IPS-NIHi11 (cell line): ENCODE results near the gene CDK5RAP2.
"Not testable (repeated sequence)": the region's sequence is repeated elsewhere in the genome, so short reads cannot be mapped to it uniquely, and the experiment has no call there.

Experiments used
- DNase-seq: peaks from one replicate; pipeline ENCODE4 v3.0.0; 2012; ENCODE audit warnings: mixed read lengths, low spot score

CDK5RAP2 gene

DNA sequence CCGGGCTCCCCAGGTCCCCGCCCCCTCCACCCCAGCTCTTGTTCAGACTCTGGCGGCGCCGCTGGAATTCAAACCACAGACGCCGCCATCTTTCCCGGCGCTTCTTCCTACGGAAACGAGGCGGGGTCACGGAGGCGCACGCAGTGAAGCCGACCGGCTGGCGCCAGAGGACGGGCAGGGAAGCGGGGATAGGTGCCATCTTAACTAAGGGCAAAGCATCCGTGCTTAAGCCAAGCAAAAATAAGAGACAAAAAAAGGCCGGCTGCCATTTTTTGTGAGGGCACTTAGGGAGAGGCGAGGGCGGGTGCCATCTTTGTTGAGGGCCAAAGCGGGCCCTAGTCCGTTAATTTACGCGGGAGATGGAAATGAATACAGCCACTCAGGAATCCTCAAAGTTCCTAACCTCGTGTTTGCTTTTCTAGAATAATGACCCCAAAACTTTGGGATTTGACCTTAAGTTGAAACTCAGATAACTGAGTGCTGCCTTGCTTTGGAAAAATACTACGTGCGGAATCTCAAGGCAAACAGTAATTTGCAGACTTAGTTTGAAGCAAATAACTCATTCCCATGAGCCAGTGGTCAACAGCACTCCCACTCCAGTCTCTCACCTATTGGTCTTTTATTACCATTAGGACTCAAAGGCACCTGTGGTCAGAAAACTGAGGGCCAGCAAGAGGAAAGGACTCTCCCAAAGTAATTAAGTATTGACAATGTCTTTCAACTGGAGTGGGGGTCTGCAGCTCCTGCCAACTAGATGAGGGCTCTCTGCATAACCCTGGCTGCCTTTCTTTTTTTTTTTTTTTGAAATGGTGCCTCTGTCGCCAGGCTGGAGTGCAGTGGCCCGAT, at the start of gene CDK5RAP2:
CDK5RAP2 (minus strand) TSS at position 117 of the 846 bp plus-strand sequence. CDS start 189 bp downstream, outside the sequence.
- DNase-seq: peak; percentile 97

DNA sequence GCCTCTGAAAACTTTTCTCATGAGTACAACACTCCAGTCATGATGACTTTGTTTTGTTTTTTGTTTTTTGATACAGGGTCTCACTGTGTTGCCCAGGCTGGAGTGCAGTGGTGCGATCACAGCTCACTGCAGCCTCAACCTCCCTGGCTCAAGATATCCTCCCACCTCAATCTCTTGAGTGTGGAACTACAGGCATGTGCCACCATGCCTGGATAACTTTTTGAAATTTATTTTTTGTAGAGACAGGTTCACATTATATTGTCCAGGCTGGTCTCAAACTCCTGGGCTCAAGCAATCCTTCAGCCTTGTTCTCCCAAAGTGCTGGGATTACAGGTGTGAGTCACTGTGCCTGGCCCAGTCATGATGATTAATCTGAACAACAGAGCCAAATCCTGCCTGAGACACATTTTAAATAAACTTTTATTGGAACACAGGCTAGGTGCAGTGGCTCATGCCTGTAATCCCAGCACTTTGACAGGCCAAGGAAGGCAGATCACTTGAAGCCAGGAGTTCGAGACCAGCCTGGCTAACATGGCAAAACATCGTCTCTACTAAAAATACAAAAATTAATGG, 49.0 kb upstream of the CDK5RAP2 start:
- not testable (repeated sequence) for DNase-seq

DNA sequence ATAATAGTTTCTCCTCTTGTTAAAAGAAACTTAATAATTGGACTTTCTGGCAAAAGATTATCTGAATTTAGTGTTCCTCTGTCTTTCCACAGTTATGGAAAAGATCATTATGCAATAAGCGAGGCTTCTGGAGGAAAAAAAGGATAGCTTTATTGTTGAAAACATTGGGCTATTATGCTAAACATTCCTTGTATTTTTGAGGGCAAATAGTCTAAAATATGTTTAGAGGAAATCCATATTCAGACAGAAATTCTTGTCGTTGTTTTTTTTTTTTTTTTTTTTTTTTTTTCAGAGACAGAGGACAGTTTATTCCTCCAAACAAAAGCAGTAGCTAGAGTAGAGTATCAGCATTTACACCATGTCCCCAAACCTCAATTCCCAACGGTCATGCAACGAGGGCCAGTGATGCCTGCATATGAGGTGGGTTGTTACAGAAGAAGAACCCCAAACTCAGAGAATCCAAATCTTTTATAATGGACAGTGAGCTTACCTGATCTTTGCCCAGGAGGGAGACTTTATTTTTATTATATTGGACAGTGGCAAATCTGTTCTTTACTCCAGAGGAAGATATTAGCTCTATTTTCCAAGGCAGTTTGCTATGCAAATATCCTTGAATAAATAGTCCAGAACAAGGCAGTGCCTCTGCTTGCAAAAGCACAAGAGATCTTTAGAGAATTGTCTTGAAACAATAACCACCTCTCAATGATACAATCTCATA, 48.4 kb upstream of the CDK5RAP2 start:
- DNase-seq: no peak

DNA sequence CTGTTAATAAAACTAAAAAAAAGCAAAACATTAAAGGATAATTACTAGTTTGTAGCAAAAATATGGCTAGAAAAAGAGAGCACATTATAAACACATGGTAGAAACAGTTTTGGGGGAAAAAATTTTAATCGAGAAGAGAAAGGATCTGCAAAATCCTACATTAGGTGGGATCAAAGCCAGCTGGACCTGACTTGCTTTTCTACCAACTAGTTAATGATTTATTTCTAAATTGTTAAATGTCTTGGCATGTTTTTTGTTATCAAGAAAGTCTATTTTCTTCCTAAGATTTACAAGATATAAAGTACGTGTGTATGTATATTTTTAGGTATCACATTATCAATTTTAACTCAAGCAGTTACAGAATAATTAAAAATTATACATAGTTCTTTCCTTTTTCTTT, 47.1 kb upstream of the CDK5RAP2 start:
- no peak for DNase-seq

DNA sequence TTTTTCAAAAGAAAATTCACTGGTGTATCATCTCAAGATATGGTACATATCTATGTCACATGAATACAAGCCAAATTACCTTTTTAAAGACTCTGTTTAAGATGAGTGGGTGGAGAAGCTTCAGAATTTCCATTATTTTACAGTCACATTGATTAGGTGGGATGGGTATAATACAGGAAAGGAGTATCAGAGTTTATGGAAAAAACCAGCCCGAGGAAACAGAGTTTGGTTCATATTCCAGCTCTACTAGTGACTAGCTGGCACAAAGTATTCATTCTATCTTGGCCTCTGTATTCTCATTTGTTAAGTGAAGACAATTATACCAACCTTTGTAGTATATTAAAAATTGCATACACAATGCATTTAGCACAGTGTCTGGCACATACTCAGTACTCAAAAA, 46.5 kb upstream of the CDK5RAP2 start:
- no peak for DNase-seq

DNA sequence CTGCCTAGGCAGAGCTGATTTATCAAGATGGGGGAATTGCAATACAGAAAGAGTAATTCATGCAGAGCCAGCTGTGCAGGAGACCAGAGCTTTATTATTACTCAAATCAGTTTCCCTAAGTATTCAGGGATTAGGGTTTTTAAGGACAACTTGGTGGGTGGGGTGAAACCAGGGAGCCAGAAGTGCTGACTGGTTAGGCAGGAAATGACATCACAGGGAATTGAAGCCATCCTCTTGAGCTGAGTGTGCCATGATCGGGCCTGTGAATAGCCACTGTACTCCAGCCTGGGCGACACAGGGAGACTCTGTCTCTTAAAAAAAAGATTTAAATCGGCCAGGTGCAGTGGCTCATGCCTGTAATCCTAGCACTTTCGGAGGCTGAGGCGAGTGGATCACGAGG, 45.3 kb upstream of the CDK5RAP2 start:
- DNase-seq: no peak

DNA sequence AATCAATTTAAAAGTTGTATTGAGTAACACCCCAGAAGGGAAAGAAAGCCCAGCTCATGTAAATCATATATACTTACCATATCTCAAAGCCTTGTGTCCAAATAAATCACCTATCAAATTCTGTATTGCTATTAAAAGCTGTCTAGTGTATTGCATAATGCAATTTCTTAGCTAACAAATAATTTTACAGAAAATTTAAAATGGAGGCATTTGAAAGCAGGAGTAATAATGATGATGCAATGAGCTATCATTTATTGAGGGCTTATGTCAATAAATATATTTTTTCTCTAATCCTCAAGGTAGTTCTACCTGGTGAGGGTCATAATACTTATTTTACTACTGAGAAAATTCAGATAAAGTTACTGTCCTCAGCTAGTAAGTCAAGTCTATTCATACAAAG, 42.8 kb upstream of the CDK5RAP2 start:
- DNase-seq: no peak

DNA sequence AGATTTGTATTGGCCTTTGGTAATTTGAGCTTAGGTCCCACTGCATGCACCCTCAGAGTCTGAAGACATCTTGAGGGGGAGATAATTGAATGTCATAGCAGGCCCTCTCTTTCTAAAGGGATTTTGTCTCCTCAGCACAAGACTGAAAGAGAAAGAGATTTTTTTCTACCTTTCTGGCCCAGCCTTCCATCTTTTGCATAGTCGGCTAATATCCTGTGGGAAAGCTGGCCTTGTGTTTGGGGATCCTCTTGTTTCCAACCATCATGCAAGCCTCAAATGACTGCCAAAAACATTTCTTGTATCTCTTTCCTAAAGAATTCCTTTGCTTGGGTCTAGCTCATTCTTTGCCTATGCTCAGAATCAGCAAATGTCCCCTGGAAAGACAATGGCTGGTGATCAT, 42.0 kb upstream of the CDK5RAP2 start:
- no peak for DNase-seq

DNA sequence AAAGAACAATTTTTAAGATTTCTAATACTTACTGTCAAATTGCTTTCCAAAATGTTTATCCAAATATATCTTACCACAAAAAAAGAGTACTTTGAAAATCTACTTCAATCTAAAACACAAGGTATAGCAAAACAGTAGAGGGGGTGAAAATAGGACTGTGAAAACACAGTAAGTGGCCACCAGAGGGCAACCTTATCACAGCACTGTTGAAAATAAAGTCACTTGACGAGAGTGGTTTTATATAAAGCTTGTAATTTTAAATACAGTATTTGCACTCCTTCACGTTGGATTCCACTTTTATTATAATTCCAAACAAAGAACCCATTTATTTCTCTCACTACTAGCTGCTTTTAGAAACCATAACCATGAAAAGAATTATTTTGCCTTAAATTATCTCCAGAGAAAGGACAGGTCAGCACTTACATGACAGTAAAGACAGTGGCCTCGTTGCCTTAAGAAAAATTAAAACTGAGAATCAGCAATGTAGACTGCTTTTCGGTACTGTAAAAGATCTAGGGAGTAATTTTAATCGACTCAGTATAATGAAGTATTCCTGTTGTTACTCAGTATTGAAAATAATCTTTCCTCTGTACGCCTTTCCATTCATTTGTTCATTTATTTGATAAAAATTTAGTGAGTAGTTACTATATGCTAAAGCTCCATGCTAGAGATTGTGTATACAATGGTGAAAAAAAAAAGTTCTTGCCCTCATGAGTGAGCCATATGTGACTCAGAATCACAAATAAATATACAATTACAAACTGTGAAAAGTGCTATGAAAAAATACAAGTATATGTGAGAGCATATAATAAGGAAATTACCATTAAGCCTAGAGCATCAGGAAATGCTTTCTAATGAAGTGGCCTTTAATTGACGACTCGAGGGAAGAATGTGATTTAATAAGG, 40.0 kb upstream of the CDK5RAP2 start:
- peak; percentile 63 for DNase-seq

DNA sequence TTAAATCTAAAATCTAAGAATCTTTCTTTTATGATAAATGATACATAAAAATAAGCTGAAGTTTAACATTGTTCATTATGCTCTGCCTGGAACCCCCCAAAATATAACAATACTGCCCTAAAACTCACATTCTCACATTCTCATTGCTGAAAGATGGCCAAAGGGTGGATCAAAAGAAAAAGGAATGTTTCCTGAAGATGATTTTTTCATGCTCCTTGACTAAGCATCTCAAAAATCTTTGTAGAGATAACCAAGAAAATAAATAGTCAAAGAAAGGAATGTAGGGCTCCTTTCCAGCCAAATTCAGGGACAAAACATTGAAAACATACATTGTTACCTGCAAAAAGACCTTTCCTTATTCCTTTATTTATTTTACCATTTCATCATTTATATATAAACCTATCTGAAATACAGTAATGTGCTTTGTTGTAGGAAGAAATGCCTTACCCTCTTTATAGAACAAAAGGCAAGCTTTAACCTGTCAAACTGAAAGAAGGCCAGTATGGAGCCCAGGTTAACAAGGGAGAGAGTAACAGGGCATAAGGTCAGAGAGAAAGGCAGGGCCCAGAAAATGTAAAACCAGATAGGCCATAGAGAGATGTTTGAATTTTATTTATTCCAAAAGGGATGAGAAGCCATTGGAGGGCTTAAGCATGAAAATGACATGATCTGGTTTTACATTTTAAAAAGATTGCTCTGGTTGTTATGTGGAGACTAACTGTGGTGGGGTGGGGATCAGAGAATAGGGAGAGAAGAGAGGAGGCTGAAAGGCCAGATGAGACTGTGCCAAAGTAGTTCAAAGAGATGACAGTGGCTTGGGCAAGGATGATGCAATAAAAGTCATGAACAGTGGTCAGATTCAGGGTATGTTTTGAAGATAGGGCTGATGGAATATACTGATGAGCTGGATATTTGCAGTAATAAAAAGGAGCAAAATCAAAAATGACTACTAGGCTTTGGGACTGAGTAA, 37.3 kb upstream of the CDK5RAP2 start:
- no peak for DNase-seq

DNA sequence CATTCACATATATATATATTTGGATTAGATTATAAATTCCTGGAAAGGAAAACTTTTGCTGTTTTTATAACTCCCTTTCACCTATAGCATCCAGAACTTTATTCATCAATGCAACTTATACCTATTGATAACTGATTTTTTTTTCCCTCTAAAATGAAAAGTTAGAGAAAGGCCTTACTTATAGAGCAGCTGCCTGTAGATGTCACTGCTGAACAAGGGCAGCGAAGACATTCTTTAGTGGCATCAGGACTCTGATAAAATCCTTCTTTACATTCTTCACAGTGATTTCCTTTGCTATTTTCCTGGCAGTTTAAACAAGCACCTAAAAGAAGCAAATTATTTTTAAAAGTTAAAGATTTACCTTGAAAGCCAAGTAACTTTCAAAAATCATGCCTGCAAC, 32.3 kb upstream of the CDK5RAP2 start:
- DNase-seq: no peak

DNA sequence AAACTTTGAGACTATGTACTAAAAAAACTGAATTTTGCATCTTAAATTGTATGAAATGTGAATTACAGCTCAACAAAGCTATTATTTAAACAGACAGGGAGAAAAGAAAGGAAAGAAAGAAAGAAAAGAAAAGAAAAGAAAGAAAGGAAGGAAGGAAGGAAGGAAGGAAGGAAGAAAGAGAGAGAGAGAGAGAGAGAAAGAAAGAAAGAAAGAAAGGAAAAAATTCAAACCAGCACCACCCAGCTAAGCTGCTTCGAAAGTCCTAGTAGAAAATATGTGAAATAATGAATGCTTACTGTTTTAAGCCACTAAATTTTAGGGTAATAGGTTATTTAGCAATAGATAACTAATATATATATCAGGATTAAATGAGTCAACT, 31.7 kb upstream of the CDK5RAP2 start:
- no peak for DNase-seq

DNA sequence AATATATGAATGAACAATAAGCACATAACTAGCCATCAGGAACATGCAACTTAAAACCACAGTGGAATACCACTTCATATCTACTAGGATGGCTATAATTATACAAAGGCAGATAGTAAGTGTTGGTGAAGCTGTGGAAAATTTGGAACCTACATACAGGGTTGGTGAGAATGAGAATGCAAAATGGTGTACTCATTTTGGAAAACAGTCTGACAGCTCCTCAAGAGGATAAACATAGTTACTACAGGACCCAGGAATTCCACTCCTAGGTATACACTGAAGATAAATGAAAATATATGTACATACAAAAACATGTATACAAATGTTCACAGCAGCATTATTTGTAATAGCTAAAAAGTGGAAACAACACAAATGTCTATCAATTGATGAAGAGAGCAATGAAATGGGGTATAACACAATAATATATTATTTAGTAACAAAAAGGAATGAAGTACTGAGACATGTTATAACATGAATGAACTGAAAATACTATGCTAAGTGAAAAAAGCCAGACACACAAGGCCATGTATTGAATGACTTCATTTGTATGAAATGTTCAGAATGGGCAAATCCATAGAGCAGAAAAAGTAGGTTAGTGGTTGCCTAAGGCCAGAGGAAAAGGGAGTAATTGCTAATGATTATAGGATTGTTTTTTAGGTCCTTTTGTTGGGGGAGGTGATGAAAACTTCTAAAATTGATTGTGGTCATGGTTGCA, 31.2 kb upstream of the CDK5RAP2 start:
- DNase-seq: no peak

DNA sequence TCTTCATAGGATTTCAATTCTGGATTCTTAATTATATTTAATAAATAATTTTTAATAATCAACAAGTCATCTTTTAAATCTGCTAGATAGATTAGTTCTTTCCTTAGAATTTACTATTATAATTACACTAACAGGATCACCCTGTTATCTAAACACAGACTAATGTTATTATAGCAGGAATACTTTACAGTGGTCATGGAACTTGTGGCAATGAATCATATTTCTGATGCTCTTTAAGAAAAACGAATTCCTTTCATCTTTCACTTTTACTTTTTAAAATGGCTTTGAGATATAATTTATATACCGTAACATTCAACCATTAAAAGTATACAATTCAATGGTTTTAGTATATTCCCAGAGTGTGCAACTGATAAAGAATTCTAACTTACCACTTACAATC, 29.7 kb upstream of the CDK5RAP2 start:
- DNase-seq: no peak

DNA sequence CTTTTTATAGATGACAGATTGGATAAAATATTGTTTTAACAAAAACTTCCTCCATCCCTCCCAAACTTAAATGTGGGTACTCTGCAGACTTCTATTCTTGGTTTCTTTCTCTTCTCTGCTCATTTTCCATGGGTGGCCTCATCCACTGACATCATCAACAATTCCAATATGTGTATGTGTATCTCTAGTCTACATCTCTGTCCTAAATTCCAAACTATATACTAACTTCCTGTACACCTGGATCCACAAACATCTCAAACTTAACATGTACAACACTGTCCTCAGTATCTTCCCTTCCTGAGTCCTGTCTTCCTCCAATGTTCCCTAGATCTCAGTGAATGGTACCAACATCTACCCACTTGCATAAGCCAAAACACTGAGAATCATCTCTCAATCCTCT, 28.5 kb upstream of the CDK5RAP2 start:
- no peak for DNase-seq

DNA sequence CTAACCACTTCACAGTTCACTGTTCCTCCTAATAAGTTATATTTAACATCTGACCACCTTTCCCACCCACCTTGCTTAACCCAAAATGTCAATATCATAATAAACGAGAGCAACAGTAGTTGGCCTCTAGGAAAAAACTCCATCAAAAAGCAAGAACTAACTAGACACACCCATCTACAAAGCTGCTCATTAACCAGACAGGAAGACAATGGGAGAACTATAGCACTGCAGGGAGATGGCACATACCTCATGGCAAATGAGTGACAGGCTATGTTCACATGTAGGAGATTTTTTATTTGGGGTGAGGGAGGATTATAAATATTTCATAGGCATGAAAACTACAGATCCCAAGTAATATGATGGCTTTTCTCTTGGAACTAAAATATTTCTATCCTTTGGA, 23.6 kb upstream of the CDK5RAP2 start:
- no peak for DNase-seq

DNA sequence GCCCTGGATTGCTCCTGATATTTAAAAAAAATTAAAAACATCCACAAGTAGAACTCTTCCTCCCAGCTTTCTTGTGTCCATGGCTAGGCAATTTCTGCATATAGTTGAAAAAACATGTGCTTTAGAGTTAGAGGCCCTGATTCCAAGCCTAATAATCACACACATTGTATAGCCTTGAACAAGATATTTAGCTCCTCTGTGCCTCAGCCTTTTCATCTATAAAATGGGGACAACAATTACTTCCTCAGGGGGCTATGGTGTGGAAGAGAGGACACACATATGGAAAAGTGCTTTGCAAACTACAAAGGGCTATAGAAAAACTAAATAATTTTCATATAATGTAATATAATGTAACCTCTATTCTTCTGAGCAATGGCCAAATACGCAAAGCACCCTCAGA, 23.0 kb upstream of the CDK5RAP2 start:
- DNase-seq: no peak

DNA sequence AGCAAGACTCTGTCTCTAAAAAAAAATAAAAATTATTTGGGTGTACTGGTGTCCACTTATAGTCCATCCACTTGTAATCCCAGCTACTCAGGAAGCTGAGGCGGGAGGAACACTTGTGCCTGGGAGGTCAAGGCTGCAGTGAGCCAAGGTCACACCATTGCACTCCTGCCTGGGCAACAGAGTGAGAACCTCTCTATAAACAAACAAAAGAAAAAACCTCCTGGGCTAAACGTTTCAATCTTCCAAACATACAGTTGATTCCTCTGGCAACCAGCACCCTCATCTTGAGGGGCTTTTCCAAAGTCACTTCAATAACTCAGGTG, 13.9 kb upstream of the CDK5RAP2 start:
- no peak for DNase-seq

DNA sequence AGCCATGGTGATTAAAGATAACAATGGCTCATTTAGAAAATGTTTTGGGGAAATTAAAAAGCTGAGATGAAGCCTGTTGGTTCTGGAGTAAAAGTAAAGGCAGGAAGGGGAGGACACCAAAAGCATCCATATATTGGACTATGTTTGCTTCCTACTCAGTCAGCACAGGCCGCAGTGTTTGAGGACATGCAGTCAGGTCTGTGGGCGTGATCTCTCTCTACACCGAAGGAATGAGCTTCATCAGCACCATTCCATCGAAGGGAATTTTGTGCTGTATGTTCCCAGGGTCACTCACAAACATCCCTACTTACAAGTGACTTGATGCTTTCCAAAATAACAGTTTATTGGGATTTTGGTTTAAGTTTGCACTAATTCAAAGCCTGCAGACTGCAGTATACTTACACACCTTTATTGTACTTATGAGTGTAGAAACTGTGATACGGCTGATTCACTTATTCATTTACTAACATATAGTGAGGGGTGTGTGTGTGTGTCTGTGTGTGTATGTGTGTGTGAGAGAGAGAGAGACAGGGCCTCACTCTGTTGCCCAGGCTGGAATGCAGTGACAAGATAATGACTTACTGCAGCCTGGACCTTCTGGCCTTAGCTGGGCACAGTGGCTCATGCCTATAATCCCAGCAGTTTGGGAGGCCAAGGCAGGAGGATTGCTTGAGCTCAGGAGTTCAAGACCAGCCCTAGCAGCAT, 13.4 kb upstream of the CDK5RAP2 start:
- DNase-seq: no peak

DNA sequence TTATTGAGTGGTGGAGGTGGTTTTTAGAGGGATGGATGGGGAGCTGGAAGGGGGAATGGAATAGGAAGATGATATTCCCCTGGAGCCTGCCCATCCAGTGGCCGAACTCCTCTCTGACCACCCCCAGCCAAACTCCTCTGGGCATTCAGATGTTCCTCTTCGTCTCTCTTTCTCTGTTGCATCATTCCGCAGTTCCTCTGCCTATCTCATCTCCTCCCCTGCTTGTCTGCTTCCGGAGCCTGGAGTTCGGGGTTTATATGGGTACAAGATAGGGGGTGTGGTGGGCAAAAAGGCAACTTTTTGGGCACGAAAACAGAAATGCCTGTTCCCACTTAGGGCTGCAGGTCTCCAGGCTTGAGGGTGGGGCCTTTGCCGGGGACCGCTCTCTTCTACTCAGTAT, 12.2 kb upstream of the CDK5RAP2 start:
- no peak for DNase-seq
